Keratinocyte (primary cell): ENCODE measurements around the gene BOD1L1.
A peak's percentile ranks its signal among the peaks of the same experiment; 100 is the strongest.

Source experiments
- CTCF ChIP-seq, 3 experiments: IDR thresholded peaks in 1 of 3; conservative IDR thresholded peaks in 1 of 3; optimal IDR thresholded peaks in 1 of 3; 2 replicates in 2 of 3; 3 replicates in 1 of 3; pipeline versions ENCODE3 to v1.5.1; 2011; ENCODE audit warnings: low read length in 3 of 3, mild to moderate bottlenecking in 3 of 3, moderate library complexity in 2 of 3, control low read depth in 1 of 3, inconsistent platforms in 1 of 3; ENCODE audit not compliant: insufficient read depth in 2 of 3; ENCODE audit errors: extremely low read depth in 1 of 3
- EZH2 ChIP-seq: IDR thresholded peaks from one replicate; pipeline ENCODE4 v1.6.1; 2012; ENCODE audit warnings: inconsistent platforms, mild to moderate bottlenecking, low read length, moderate library complexity

GRCh38 chr4:13523105-13523477 lies 104.4 kb downstream of the BOD1L1 start:
- no peak for TF ChIP-seq CTCF (optimal IDR thresholded peaks at IDR 0.05 in 1 of 3, IDR thresholded peaks at IDR 0.05 in 1 of 3, conservative IDR thresholded peaks at IDR 0.05 in 1 of 3; ENCODE audit: extremely low read depth in 1 of 3, insufficient read depth in 2 of 3, low read length in 3 of 3)
- peak; percentile 57 for TF ChIP-seq EZH2
